ENCODE data around the gene CPA1. TPM values are rescaled to one million over a fixed set of nuclear protein-coding genes. Genes with fewer than 3 reads are reported as not detected.

The CPA1 gene
- total RNA-seq, 1 experiment from 2014 or later: 0.17 TPM

DNA sequence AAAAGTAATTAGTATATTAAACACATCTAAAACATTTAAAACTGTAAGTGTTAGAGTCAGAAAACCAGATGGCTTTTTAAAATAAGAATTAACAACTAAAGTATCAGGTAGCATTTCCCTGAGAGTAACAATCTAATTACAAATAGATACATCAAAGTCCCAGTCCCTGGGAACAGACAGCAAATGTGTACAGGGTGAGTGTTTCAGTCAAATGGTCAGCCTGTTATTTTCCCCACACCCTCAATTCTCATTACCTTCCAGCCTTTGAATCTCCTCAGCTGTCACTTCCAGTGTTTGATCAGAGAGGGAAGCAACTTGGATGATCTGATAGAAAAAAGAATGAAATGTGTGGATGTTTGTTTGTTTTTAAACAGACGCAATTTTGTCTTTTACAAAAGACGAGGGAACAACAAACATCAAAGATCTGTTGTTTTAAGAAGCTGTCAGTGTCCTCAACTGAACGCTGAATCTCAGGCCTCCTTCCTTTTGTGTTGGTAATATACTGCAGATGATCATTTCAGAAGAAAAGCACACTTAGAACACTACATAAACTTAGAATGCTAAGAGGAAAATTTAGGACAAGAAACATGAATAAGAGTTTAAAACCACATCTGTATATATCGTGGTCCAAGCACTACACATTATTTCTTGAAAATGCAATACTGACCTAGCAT is 30.7 kb downstream of the CPA1 start:
- DNase-seq: no peak
- Histone ChIP-seq H3K36me3 (replicated peaks; ENCODE audit: control insufficient read depth, insufficient read depth, low read length) (no peaks in the 10 kb centered on the region), H3K27me3 (ENCODE audit: control insufficient read depth, insufficient read depth, low read length) (no peaks in the 10 kb centered on the region), H3K4me3 (ENCODE audit: insufficient read depth, low read depth, low read length) (no peak overlapping the region)

DNA sequence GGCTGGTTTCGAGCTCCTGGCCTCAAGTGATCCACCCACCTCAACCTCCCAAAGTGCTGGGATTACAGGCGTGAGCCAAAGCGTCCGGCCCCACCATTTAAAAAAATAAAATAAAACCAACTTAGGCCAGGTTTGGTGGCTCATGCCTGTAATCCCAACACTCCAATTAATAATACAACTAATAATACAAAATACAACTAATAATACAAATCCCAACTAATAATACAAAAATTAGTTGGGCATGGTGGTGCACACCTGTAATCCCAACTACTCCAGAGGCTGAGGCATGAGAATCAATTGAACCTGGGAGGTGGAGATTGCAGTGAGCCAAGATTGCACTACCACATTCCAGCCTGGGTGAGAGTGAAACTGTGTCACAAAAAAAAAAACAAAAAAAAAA is 32.9 kb downstream of the CPA1 start:
- no peak for DNase-seq
- no peaks in the 10 kb centered on the region for H3K27me3 ChIP-seq (ENCODE audit: control insufficient read depth, insufficient read depth, low read length)
- no peaks in the 10 kb centered on the region for H3K36me3 ChIP-seq (replicated peaks; ENCODE audit: control insufficient read depth, insufficient read depth, low read length)
- H3K4me3 ChIP-seq (ENCODE audit: insufficient read depth, low read depth, low read length): no peak overlapping the region

DNA sequence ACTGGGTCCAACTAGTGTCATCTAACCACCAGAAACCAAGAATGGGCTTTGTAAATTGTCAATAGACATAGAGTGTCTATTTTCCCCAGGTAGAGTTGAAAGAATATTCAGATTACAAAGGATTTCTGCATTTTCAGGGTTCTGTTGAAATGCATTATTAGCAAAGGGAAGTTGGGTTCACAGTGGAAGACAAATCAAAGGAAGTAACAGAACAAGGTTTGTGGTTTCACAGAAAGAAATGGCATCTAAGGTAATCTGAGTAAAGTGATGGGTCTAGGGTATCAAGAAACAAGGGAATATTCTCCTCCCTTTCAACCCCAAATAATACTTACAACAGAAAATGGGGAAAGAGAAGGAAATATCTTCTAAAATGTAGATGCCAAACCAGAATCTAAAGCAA is 34.7 kb downstream of the CPA1 start:
- no peak for DNase-seq
- Histone ChIP-seq H3K4me3 (ENCODE audit: insufficient read depth, low read depth, low read length) (no peak overlapping the region), H3K27me3 (ENCODE audit: control insufficient read depth, insufficient read depth, low read length) (no peaks in the 10 kb centered on the region), H3K36me3 (replicated peaks; ENCODE audit: control insufficient read depth, insufficient read depth, low read length) (no peaks in the 10 kb centered on the region)

DNA sequence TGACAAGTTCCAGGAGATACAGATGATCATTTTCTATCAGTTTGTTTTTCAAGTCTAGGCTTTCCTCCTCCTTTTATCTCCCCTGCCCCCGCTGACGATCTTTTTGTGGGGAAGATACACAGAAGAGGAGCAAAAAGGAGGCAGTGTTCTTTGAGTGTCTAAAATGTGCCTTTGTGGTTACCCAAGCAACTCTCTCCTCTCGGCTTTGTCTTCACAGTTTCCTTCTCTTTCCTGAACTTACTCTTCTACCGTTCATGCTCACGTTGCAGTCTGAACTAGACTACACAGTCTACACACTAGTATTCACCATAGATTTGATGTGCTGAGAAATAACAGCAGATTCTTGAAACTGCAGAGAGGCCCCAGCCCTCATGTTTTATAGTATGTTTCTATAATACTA is 36.9 kb downstream of the CPA1 start:
- H3K27me3 ChIP-seq (ENCODE audit: control insufficient read depth, insufficient read depth, low read length): no peaks in the 10 kb centered on the region
- H3K36me3 ChIP-seq (replicated peaks; ENCODE audit: control insufficient read depth, insufficient read depth, low read length): no peaks in the 10 kb centered on the region
- DNase-seq: no peak
- no peak overlapping the region for H3K4me3 ChIP-seq (ENCODE audit: insufficient read depth, low read depth, low read length)

DNA sequence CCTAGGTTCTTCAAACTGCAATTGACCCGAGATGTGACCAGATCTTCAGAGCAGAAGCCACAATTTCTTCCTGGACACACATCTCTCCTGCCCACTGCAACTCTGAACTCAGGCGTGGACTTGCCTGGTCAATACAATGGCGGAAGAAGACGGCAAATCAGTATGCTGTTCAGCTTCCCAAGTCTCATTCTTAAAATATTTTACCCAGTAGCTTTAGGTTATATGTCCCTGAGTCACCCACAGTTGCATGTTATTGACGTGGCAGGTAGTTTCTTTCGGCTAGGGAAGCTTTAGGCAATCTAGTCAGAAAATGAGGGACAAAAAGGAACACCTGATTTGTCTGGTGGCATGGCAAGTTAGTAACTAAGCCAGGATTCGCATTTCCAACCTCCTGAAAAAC is 38.0 kb downstream of the CPA1 start:
- Histone ChIP-seq H3K36me3 (replicated peaks; ENCODE audit: control insufficient read depth, insufficient read depth, low read length) (no peaks in the 10 kb centered on the region), H3K27me3 (ENCODE audit: control insufficient read depth, insufficient read depth, low read length) (no peaks in the 10 kb centered on the region), H3K4me3 (ENCODE audit: insufficient read depth, low read depth, low read length) (no peak overlapping the region)
- DNase-seq: no peak

DNA sequence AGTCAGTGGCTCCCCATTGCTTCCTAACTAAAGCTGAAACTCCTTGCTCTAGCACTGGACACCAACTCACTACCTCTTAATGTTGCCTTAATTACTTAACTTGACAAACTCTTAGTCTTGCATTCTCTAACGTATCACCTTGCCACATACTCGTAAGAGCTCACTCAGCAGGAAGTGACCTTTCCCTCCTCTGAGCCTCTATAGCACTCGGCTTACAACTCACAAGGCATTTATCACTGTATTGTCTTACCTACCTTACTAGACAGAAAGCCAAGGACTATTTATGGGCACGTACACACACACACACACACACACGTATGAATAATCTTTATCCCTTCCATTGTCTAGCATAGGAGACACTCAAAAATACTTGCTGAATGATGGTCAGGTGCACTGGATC is 39.4 kb downstream of the CPA1 start:
- no peak for DNase-seq
- H3K36me3 ChIP-seq (replicated peaks; ENCODE audit: control insufficient read depth, insufficient read depth, low read length): no peaks in the 10 kb centered on the region
- no peaks in the 10 kb centered on the region for H3K27me3 ChIP-seq (ENCODE audit: control insufficient read depth, insufficient read depth, low read length)
- H3K4me3 ChIP-seq (ENCODE audit: insufficient read depth, low read depth, low read length): no peak overlapping the region

DNA sequence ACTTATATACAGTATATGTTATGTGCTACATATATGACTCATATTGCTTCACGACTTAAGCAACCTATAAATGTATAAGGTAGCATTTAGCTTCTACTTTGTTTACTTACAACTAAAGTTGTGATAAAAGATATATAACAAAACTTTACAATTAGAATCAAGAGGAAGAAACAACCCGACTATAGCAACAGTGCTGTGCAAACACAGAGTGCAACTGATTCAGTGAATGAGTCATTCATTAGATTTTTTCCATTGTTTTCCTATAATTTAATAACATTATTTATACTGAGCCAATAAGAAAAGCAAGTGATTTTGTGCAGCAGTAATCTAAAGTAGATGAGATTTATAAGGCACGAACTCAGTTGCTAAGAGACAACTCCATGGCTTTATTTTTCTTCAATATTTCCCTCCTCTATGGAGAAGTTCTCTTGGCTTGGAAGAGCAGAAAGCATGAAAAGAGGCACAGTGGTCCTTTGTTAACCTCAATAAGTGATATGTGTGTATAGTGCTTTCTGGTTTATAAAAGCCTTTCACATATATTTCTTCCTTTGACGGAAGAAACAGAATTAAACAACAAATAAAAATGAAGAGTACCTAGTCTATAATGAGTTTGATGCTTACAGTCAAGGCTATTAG is 40.8 kb downstream of the CPA1 start:
- no peak for DNase-seq
- Histone ChIP-seq H3K27me3 (ENCODE audit: control insufficient read depth, insufficient read depth, low read length) (no peaks in the 10 kb centered on the region), H3K36me3 (replicated peaks; ENCODE audit: control insufficient read depth, insufficient read depth, low read length) (no peaks in the 10 kb centered on the region), H3K4me3 (ENCODE audit: insufficient read depth, low read depth, low read length) (no peak overlapping the region)

DNA sequence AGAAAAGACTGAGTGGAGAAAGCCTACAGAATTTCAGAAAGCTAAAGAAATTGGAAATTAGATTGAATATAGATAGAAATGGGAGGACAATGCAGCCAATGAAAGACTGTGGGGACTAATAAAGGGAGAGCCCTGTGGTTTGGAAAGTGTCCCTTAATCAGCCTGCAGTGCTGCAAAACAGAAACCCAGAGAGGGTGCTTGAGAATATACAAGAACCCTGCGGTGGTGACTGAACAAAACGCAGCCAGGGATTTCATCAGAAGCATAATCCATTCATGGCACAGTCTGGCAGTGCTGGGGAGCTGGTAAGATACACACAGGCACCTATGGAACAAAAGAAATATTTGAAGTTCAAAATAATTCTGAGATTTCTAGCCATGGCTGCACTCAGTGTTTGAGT is 41.4 kb downstream of the CPA1 start:
- Histone ChIP-seq H3K27me3 (ENCODE audit: control insufficient read depth, insufficient read depth, low read length) (no peaks in the 10 kb centered on the region), H3K4me3 (ENCODE audit: insufficient read depth, low read depth, low read length) (no peak overlapping the region), H3K36me3 (replicated peaks; ENCODE audit: control insufficient read depth, insufficient read depth, low read length) (no peaks in the 10 kb centered on the region)
- no peak for DNase-seq

DNA sequence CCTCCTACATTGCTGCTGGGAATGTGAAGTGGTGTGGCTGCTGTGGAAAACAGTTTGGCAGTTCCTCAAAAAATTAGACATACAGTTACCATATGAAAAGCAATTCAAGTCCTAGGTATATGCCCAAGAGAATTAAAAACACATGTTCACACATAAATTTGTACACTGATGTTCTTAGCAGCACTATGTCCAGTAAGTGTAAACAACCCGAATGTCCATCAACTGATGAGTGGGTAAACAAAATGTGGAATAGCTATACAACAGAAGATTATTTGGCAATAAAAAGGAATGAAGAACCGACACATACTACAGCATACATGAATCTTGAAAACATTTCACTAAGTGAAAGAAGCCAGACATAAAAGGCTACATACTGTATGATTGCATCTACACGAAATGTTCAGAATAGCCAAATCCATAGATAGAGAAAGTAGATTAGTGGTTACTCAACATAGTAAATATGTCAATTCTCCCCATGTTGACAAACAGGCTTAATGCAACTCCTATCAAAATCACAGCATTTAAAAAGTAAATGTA is 43.3 kb downstream of the CPA1 start:
- DNase-seq: no peak
- H3K4me3 ChIP-seq (ENCODE audit: insufficient read depth, low read depth, low read length): no peak overlapping the region

DNA sequence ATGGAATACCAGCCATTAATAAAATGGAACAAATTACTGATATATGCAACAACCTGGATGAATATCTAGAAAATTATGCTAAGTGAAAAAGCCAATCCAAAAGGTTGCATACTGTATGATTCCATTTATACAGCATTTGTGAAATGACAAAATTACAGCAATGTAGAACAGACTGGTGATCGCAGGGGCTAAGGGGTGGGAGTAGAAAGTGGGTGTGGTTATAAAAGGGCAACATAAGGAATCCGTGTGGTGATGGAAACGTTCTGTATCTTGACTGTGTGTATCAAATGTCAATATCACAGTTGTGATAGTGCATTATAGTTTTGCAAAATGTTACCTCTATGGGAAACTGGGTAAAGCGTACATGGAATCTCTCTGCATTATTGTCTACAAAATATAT is 45.5 kb downstream of the CPA1 start:
- no peaks in the 10 kb centered on the region for H3K36me3 ChIP-seq (replicated peaks; ENCODE audit: control insufficient read depth, insufficient read depth, low read length)
- H3K4me3 ChIP-seq (ENCODE audit: insufficient read depth, low read depth, low read length): no peak overlapping the region
- no peaks in the 10 kb centered on the region for H3K27me3 ChIP-seq (ENCODE audit: control insufficient read depth, insufficient read depth, low read length)
- DNase-seq: no peak

More for the DNA sequence above, 43.3 kb downstream of the CPA1 start:
- H3K27me3 ChIP-seq (ENCODE audit: control insufficient read depth, insufficient read depth, low read length): no peaks in the 10 kb centered on the region
- H3K36me3 ChIP-seq (replicated peaks; ENCODE audit: control insufficient read depth, insufficient read depth, low read length): no peaks in the 10 kb centered on the region

DNA sequence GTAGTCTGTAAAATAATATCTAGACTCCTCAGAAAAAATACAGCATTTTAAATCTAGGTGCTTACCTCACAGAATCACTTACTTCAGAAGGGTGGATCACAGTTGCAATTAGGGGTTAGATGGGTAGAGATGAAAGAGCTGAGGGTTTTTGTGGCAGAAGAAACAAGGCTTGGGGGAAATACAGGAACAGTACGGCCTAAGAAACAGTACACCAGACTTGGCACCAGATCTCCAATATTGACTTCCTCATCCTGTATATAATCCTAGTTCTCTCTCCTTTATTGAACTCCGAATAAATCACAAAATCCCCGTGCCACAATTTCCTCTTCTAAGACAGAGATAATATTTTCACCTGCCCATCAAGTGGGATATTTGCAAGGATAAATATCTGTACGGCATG is 46.3 kb downstream of the CPA1 start:
- Histone ChIP-seq H3K4me3 (ENCODE audit: insufficient read depth, low read depth, low read length) (no peak overlapping the region), H3K27me3 (ENCODE audit: control insufficient read depth, insufficient read depth, low read length) (no peaks in the 10 kb centered on the region), H3K36me3 (replicated peaks; ENCODE audit: control insufficient read depth, insufficient read depth, low read length) (no peaks in the 10 kb centered on the region)
- no peak for DNase-seq

DNA sequence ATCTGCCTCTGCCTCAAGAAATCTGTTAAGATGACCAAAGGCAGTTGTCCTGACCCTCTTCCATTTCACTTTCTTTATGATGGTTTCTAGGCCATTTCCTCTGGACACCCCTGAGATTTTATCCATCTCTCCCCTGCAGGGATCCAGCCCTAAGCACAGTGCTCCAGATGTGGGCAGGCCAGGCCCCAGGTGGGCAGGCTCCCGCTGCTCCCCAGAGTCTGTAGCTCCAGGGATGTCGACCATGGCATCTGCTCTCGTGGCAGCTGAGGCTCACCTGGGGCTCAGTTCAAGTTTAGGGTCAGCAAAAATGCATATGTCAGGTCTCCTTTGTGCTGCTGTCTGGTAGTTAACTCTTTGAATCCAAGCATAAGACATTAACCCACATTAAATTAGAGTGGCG is 48.7 kb downstream of the CPA1 start:
- no peaks in the 10 kb centered on the region for H3K36me3 ChIP-seq (replicated peaks; ENCODE audit: control insufficient read depth, insufficient read depth, low read length)

DNA sequence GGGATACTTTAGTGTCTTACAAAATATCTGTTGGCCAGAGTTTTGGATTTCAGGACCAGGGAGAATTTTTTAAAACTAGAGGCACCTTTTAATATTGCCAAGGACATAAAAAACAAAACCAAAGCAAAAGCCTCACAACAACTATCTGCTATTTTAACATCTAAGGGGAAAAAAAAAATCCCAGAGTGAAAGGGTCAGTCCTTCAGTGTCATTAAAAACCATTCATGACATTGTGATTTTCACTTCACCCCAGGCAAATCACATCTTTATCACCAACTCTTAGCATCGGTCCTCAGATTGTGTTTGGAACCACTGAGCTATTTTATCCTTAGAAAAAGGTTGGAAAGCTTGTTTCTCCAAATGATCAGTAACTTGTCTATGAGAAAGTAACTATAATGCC is 49.8 kb downstream of the CPA1 start:
- Histone ChIP-seq H3K27me3 (ENCODE audit: control insufficient read depth, insufficient read depth, low read length) (no peaks in the 10 kb centered on the region), H3K4me3 (ENCODE audit: insufficient read depth, low read depth, low read length) (no peak overlapping the region), H3K36me3 (replicated peaks; ENCODE audit: control insufficient read depth, insufficient read depth, low read length) (no peaks in the 10 kb centered on the region)
- no peak for DNase-seq

More for the DNA sequence above, 48.7 kb downstream of the CPA1 start:
- Histone ChIP-seq H3K27me3 (ENCODE audit: control insufficient read depth, insufficient read depth, low read length) (no peaks in the 10 kb centered on the region), H3K4me3 (ENCODE audit: insufficient read depth, low read depth, low read length) (no peak overlapping the region)
- DNase-seq: no peak

DNA sequence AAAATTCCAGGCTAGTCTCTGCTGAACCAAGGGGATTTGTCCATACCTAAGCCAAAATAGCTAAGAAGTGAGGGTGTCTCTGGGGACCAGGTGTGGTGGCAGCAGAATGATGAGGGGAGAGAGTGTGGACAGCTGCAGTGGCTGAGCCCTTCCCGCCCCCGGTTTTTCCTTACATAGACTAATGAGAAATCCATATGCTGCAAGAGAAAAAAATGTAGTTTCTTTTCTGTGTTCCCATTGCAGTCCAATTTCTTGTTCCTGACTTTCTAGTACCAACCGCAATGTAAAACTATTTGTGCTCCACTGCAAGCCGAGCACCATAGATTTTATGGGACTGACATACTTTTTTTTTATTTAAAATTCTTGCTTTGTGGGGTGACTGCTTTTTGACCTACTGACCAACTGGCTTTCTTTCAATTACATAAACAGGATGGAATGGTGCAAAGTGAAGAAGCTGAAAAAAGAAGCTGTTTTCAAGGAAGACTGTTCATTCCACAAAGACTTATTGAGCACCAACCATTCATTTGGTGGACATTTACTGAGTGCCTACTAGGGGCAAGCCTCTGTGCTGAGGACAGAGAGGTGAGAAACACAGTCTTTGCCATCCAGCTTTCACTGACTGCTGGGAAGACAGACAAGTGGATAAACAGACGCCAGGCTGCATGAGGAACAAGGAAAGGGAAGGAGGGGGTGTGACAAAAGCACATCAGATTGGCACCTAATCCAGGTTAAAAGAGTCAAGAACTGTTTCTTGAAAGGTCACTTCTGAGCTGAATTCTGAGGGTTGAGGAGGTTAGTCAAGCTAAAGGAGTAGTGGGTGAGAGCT is 50.8 kb downstream of the CPA1 start:
- no peak overlapping the region for H3K4me3 ChIP-seq (ENCODE audit: insufficient read depth, low read depth, low read length)
- no peaks in the 10 kb centered on the region for H3K27me3 ChIP-seq (ENCODE audit: control insufficient read depth, insufficient read depth, low read length)
- DNase-seq: no peak
- no peaks in the 10 kb centered on the region for H3K36me3 ChIP-seq (replicated peaks; ENCODE audit: control insufficient read depth, insufficient read depth, low read length)

DNA sequence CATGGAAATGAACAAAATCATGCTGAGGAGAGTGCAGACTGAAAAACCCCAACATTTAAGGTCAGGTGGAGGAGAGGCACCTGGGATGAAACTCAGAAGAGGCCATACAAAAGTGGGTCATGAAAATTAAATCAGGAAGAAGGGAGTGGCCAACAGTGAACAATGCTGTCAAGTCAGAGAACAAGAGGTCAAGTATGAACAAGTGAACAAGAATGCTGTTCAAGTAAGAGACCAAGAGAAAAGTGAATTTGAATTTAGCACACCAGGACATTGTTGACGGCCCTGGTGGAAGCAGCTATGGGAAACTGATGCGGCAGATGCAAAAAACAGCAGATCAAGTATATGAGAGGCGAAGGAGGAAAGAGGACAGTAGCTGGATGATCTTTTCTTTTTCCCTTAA is 52.6 kb downstream of the CPA1 start:
- Histone ChIP-seq H3K27me3 (ENCODE audit: control insufficient read depth, insufficient read depth, low read length) (no peaks in the 10 kb centered on the region), H3K4me3 (ENCODE audit: insufficient read depth, low read depth, low read length) (no peak overlapping the region), H3K36me3 (replicated peaks; ENCODE audit: control insufficient read depth, insufficient read depth, low read length) (no peaks in the 10 kb centered on the region)
- DNase-seq: no peak

Measured in H7 (cell line).